BLaER1 (cell line): ENCODE data around the gene PPP2R5D.
"Not testable (repeated sequence)": the region's sequence is repeated elsewhere in the genome, so short reads cannot be mapped to it uniquely, and the experiment has no call there.

Source experiments
- H3K27ac ChIP-seq: shearing (Covaris generic); formaldehyde crosslinking; 2 replicates; pipeline ENCODE4 v1.8.1; 2022
- H3K27me3 ChIP-seq: shearing (Covaris generic); formaldehyde crosslinking; 2 replicates; pipeline ENCODE4 v1.8.1; 2022
- H3K36me3 ChIP-seq: shearing (Covaris generic); formaldehyde crosslinking; 2 replicates; pipeline ENCODE4 v1.8.1; 2022
- H3K4me1 ChIP-seq: shearing (Covaris generic); formaldehyde crosslinking; 2 replicates; pipeline ENCODE4 v1.8.1; 2022
- H3K4me2 ChIP-seq: shearing (Covaris generic); formaldehyde crosslinking; 2 replicates; pipeline ENCODE4 v1.8.1; 2022
- H3K4me3 ChIP-seq: shearing (Covaris generic); formaldehyde crosslinking; 2 replicates; pipeline ENCODE4 v1.8.1; 2022
- H3K9ac ChIP-seq: shearing (Covaris generic); formaldehyde crosslinking; 2 replicates; pipeline ENCODE4 v1.8.1; 2022
- H3K9me3 ChIP-seq: shearing (Covaris generic); formaldehyde crosslinking; 2 replicates; pipeline ENCODE4 v1.8.1; 2022
- H4K20me1 ChIP-seq: shearing (Covaris generic); formaldehyde crosslinking; 2 replicates; pipeline ENCODE4 v1.8.1; 2022
- Cebpa-rat ChIP-seq: shearing (Covaris generic); IDR thresholded peaks from 2 replicates; pipeline ENCODE4 v1.8.1; 2022

PPP2R5D gene

GRCh38 chr6:42987533-42988451 is 3.4 kb downstream of the PPP2R5D start:
- Histone ChIP-seq H3K9ac (0 out of 2 replicates have a peak overlapping the region, but pooled peaks have one; percentile 91), H3K4me2 (peak overlapping the region; percentile 95), H3K27ac (no peak overlapping the region)

GRCh38 chr6:42988486-42989020 is 4.2 kb downstream of the PPP2R5D start:
- no peak for TF ChIP-seq Cebpa-rat
- Histone ChIP-seq H3K4me2 (no peak overlapping the region), H3K4me1 (peaks cover 39% of the 10 kb centered on the region), H3K27me3 (no peaks in the 10 kb centered on the region), H4K20me1 (peaks cover 66% of the 10 kb centered on the region), H3K27ac (no peak overlapping the region), H3K9me3 (no peaks in the 10 kb centered on the region), H3K36me3 (peaks cover 65% of the 10 kb centered on the region), H3K9ac (no peak overlapping the region), H3K4me3 (no peak overlapping the region)

More at GRCh38 chr6:42987533-42988451, 3.4 kb downstream of the PPP2R5D start:
- no peaks in the 10 kb centered on the region for H3K27me3 ChIP-seq
- H3K4me3 ChIP-seq = no peak overlapping the region
- H3K36me3 ChIP-seq = peaks cover 57% of the 10 kb centered on the region
- H3K9me3 ChIP-seq = no peaks in the 10 kb centered on the region
- no peak for TF ChIP-seq Cebpa-rat
- peaks cover 42% of the 10 kb centered on the region for H3K4me1 ChIP-seq
- peaks cover 65% of the 10 kb centered on the region for H4K20me1 ChIP-seq

- Histone ChIP-seq H3K27me3 (no peaks in the 10 kb centered on the region), H3K4me2 (no peak overlapping the region), H3K9ac (no peak overlapping the region), H3K4me1 (peaks cover 36% of the 10 kb centered on the region), H3K9me3 (no peaks in the 10 kb centered on the region), H3K4me3 (no peak overlapping the region), H3K27ac (no peak overlapping the region), H4K20me1 (peaks cover 74% of the 10 kb centered on the region), H3K36me3 (peaks cover 79% of the 10 kb centered on the region)
- no peak for TF ChIP-seq Cebpa-rat
Measured at GRCh38 chr6:42989923-42990322, 5.6 kb downstream of the PPP2R5D start.

GRCh38 chr6:42993445-42993844 is 9.1 kb downstream of the PPP2R5D start:
- Histone ChIP-seq H3K27ac (no peak overlapping the region), H3K36me3 (peaks cover 78% of the 10 kb centered on the region), H3K9me3 (no peaks in the 10 kb centered on the region), H3K4me1 (0 out of 2 replicates have a peak, but pooled peaks cover 2% of the 10 kb centered on the region), H3K9ac (no peak overlapping the region), H3K4me3 (no peak overlapping the region), H4K20me1 (peaks cover 52% of the 10 kb centered on the region), H3K27me3 (no peaks in the 10 kb centered on the region), H3K4me2 (no peak overlapping the region)
- TF ChIP-seq Cebpa-rat = no peak

DNA sequence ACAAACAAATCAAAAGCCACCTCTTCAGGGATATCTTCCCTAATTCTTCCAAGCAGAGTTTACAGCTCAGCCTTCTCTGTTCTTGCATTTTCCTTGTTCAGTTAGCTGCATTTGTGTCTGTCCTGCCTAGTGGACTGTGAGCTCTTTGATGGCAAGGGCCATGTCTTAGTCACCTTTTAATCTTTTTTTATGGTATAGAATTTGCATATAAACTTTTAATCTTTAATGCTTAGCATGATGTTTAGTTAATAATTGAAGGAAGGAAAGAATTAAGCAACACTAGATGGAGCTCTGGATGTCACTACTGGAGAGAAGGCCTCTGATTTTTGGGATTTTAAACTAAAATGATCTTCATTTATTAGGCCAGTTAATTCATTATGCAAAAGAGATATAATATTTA is 12.1 kb downstream of the PPP2R5D start:
- Histone ChIP-seq H3K9me3 (no peaks in the 10 kb centered on the region), H3K4me2 (no peak overlapping the region), H3K4me3 (no peak overlapping the region), H3K27ac (no peak overlapping the region), H3K9ac (no peak overlapping the region), H3K4me1 (no peaks in the 10 kb centered on the region), H4K20me1 (peaks cover 40% of the 10 kb centered on the region), H3K36me3 (peaks cover 74% of the 10 kb centered on the region), H3K27me3 (no peaks in the 10 kb centered on the region)
- TF ChIP-seq Cebpa-rat = no peak

DNA sequence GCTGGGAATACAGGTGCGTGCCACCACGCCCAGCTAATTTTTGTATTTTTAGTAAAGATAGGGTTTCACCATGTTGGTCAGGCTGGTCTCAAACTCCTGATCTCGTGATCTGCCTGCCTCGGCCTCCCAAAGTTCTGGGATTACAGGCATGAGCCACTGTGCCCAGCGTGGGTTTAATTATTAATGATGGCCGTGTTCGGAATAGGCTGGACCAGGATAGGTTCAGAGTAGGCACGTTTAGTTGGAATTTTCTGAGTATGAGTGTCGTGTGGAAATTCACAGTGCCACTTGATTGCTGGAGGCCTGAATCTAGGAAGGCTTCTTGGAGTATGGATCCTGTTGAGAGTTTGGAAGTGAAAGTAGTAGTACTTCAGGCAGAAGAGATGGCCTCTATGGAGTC is 13.8 kb downstream of the PPP2R5D start:
- H3K9ac ChIP-seq, H3K4me3 ChIP-seq, H3K27me3 ChIP-seq, H3K9me3 ChIP-seq, H3K4me1 ChIP-seq, H3K4me2 ChIP-seq, H3K27ac ChIP-seq: not testable (repeated sequence)
- Histone ChIP-seq H4K20me1 (peaks cover 48% of the 10 kb centered on the region), H3K36me3 (peaks cover 74% of the 10 kb centered on the region)

DNA sequence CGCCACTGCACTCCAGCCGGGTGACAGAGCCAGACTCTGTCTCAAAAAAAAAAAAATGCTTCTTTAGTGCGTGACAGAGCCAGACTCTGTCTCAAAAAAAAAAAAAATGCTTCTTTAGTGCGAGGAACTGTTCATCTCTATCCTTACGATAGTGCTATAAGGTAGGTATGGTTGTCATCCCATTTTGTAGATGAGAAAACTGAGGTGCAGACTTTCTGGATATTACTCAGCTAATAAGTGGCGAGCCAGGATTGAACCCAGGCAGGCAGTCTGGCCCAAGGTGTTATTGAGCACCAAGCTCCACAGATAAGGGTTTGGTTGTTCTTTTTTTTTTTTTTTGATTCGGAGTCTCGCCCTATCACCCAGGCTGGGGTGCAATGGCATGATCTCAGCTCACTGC is 17.5 kb downstream of the PPP2R5D start:
- H3K27ac ChIP-seq = no peak overlapping the region
- TF ChIP-seq Cebpa-rat = no peak

DNA sequence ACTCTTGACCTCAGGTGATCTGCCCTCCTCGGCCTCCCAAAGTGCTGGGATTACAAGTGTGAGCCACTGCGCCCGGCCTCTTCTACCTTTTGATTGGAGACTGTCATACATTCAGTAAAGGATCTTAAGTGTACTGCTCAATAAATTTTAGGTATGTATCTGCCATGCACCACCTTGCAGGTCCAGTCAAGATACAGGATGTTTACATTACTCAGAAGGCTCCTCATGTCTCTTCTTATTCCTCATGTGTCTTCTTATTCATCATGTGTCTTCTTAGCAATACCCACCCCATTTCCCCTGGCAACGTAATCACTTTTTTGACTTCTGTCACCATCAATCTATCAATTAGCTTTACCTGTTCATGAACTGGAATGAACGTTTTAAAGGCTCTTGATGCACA is 21.5 kb downstream of the PPP2R5D start:
- Histone ChIP-seq H3K9me3 (no peaks in the 10 kb centered on the region), H3K27ac (no peak overlapping the region), H3K9ac (no peak overlapping the region), H3K4me1 (no peaks in the 10 kb centered on the region), H3K36me3 (peaks cover 87% of the 10 kb centered on the region), H3K4me2 (no peak overlapping the region), H4K20me1 (peaks cover 13% of the 10 kb centered on the region; the same call in 1 of the 2 replicates), H3K27me3 (no peaks in the 10 kb centered on the region), H3K4me3 (no peak overlapping the region)
- no peak for TF ChIP-seq Cebpa-rat

More for the DNA sequence above, 17.5 kb downstream of the PPP2R5D start:
- Histone ChIP-seq H3K9me3 (no peaks in the 10 kb centered on the region), H3K4me3 (no peak overlapping the region), H4K20me1 (peaks cover 27% of the 10 kb centered on the region; the same call in 1 of the 2 replicates), H3K9ac (no peak overlapping the region), H3K4me2 (no peak overlapping the region), H3K36me3 (peaks cover 78% of the 10 kb centered on the region), H3K27me3 (no peaks in the 10 kb centered on the region), H3K4me1 (no peaks in the 10 kb centered on the region)

- no peaks in the 10 kb centered on the region for H3K27me3 ChIP-seq
- no peak overlapping the region for H3K4me3 ChIP-seq
- no peak overlapping the region for H3K9ac ChIP-seq
- H4K20me1 ChIP-seq = peaks cover 16% of the 10 kb centered on the region; the same call in 1 of the 2 replicates
- no peak overlapping the region for H3K27ac ChIP-seq
- no peak for TF ChIP-seq Cebpa-rat
- H3K4me1 ChIP-seq = no peaks in the 10 kb centered on the region
- peaks cover 87% of the 10 kb centered on the region for H3K36me3 ChIP-seq
- H3K9me3 ChIP-seq = no peaks in the 10 kb centered on the region
- no peak overlapping the region for H3K4me2 ChIP-seq
Measured at GRCh38 chr6:43006251-43006650, 21.9 kb downstream of the PPP2R5D start.

- Histone ChIP-seq H4K20me1 (peaks cover 24% of the 10 kb centered on the region), H3K4me2 (no peak overlapping the region), H3K27ac (no peak overlapping the region), H3K9me3 (no peaks in the 10 kb centered on the region), H3K4me3 (no peak overlapping the region), H3K27me3 (no peaks in the 10 kb centered on the region), H3K36me3 (peaks cover 87% of the 10 kb centered on the region), H3K4me1 (peaks cover 5% of the 10 kb centered on the region), H3K9ac (0 out of 2 replicates have a peak overlapping the region, but pooled peaks have one; percentile 24)
- no peak for TF ChIP-seq Cebpa-rat
Measured at GRCh38 chr6:43007126-43007525, 22.8 kb downstream of the PPP2R5D start.
